ENCODE results near the gene PCBP1. TPM values are rescaled to one million over a fixed set of nuclear protein-coding genes. Genes with fewer than 3 reads are reported as not detected.

Gene PCBP1
- total RNA-seq, 1 donor from 2014 or later, result 301 TPM

- H3K9me3 Mint-ChIP-seq (ENCODE audit: unreplicated experiment), result no peaks in the 10 kb centered on the region
- TF ChIP-seq CTCF (IDR thresholded peaks at IDR 0.05; ENCODE audit: partially characterized antibody, unreplicated experiment), result no peak
- no peaks in the 10 kb centered on the region for H3K36me3 Mint-ChIP-seq (ENCODE audit: unreplicated experiment)
- H3K27ac Mint-ChIP-seq (ENCODE audit: unreplicated experiment), result no peak overlapping the region
- no peaks in the 10 kb centered on the region for H3K27me3 Mint-ChIP-seq (ENCODE audit: unreplicated experiment)
- DNase-seq, result no peak
- H3K4me3 Mint-ChIP-seq (ENCODE audit: unreplicated experiment), result no peak overlapping the region
- peaks cover 4% of the 10 kb centered on the region for H3K4me1 Mint-ChIP-seq (ENCODE audit: low read depth, unreplicated experiment)
Observed at GRCh38 chr2:70113359-70114070, 26.2 kb downstream of the PCBP1 start.

GRCh38 chr2:70115646-70116442, 28.6 kb downstream of the PCBP1 start:
- Mint-ChIP-seq H3K4me1 (ENCODE audit: low read depth, unreplicated experiment) (peaks cover 13% of the 10 kb centered on the region), H3K27me3 (ENCODE audit: unreplicated experiment) (peaks cover 6% of the 10 kb centered on the region), H3K9me3 (ENCODE audit: unreplicated experiment) (peaks cover 4% of the 10 kb centered on the region), H3K4me3 (ENCODE audit: unreplicated experiment) (no peak overlapping the region), H3K36me3 (ENCODE audit: unreplicated experiment) (no peaks in the 10 kb centered on the region), H3K27ac (ENCODE audit: unreplicated experiment) (no peak overlapping the region)
- TF ChIP-seq CTCF (IDR thresholded peaks at IDR 0.05; ENCODE audit: partially characterized antibody, unreplicated experiment), result no peak
- DNase-seq, result no peak

GRCh38 chr2:70116936-70117552, 29.8 kb downstream of the PCBP1 start:
- no peak overlapping the region for H3K27ac Mint-ChIP-seq (ENCODE audit: unreplicated experiment)
- no peak for DNase-seq
- H3K4me3 Mint-ChIP-seq (ENCODE audit: unreplicated experiment), result no peak overlapping the region
- peaks cover 13% of the 10 kb centered on the region for H3K4me1 Mint-ChIP-seq (ENCODE audit: low read depth, unreplicated experiment)
- no peaks in the 10 kb centered on the region for H3K36me3 Mint-ChIP-seq (ENCODE audit: unreplicated experiment)
- H3K27me3 Mint-ChIP-seq (ENCODE audit: unreplicated experiment), result peaks cover 9% of the 10 kb centered on the region
- peaks cover 4% of the 10 kb centered on the region for H3K9me3 Mint-ChIP-seq (ENCODE audit: unreplicated experiment)
- no peak for TF ChIP-seq CTCF (IDR thresholded peaks at IDR 0.05; ENCODE audit: partially characterized antibody, unreplicated experiment)

- Mint-ChIP-seq H3K36me3 (ENCODE audit: unreplicated experiment) (no peaks in the 10 kb centered on the region), H3K27me3 (ENCODE audit: unreplicated experiment) (peaks cover 16% of the 10 kb centered on the region), H3K9me3 (ENCODE audit: unreplicated experiment) (peaks cover 8% of the 10 kb centered on the region), H3K4me3 (ENCODE audit: unreplicated experiment) (peak overlapping the region; percentile 58), H3K4me1 (ENCODE audit: low read depth, unreplicated experiment) (peaks cover 24% of the 10 kb centered on the region), H3K27ac (ENCODE audit: unreplicated experiment) (peak overlapping the region; percentile 96)
- TF ChIP-seq CTCF (IDR thresholded peaks at IDR 0.05; ENCODE audit: partially characterized antibody, unreplicated experiment), result no peak
- DNase-seq, result peak; percentile 32
Observed at GRCh38 chr2:70118798-70119454, 31.6 kb downstream of the PCBP1 start.

Data from glutamatergic neuron (in vitro differentiated cells).